GM23338 (cell line): ENCODE results near the gene LANCL1.

Experiments
- POLR2AphosphoS5 ChIP-seq: IDR thresholded peaks from 2 replicates; pipeline ENCODE4 v1.6.1; 2016; ENCODE audit warnings: antibody characterized with exemption, low read depth
- TF ChIP-seq, protein P1 (sequence below), 2 experiments: fragments of 200-600 bp in 1 of 2; sonication (generic) in 1 of 2; conservative IDR thresholded peaks; 2 replicates each; pipeline versions ENCODE4 v1.5.1 to v1.6.1; 2016 to 2017; ENCODE audit warnings: antibody characterized with exemption in 2 of 2, low read depth in 2 of 2, mild to moderate bottlenecking in 2 of 2, moderate library complexity in 1 of 2

DNA sequence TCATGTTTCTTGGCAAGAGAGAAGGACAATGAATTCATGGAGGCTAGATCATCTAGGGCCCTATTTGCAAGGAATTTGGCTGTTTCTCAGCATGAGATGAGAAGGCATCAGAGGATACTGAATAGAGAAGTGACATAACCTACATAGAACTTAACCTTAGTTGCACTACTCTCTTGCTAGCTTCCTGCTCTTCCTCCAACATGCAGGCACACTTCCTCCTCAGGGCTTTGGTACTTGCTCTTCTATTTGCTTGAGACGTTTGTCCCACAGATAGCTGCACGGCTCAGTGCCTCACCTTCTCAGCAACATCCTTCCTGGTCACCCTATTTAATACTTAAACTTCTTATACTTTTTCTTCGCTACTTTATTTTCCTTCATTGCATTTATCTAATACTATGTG, 20.0 kb upstream of the LANCL1 start:
- TF ChIP-seq, protein P1, sequence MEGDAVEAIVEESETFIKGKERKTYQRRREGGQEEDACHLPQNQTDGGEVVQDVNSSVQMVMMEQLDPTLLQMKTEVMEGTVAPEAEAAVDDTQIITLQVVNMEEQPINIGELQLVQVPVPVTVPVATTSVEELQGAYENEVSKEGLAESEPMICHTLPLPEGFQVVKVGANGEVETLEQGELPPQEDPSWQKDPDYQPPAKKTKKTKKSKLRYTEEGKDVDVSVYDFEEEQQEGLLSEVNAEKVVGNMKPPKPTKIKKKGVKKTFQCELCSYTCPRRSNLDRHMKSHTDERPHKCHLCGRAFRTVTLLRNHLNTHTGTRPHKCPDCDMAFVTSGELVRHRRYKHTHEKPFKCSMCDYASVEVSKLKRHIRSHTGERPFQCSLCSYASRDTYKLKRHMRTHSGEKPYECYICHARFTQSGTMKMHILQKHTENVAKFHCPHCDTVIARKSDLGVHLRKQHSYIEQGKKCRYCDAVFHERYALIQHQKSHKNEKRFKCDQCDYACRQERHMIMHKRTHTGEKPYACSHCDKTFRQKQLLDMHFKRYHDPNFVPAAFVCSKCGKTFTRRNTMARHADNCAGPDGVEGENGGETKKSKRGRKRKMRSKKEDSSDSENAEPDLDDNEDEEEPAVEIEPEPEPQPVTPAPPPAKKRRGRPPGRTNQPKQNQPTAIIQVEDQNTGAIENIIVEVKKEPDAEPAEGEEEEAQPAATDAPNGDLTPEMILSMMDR (conservative IDR thresholded peaks at IDR 0.05; ENCODE audit: low read depth in 2 of 2) = no peak
- no peak for TF ChIP-seq POLR2AphosphoS5
